ENCODE results near the gene MDM2. TPM values are rescaled to one million over a fixed set of nuclear protein-coding genes. Genes with fewer than 3 reads are reported as not detected.

The MDM2 gene
- total RNA-seq, 3 donors from 2014 or later, result 74.7 to 92.1 (median 91.3) TPM

DNA sequence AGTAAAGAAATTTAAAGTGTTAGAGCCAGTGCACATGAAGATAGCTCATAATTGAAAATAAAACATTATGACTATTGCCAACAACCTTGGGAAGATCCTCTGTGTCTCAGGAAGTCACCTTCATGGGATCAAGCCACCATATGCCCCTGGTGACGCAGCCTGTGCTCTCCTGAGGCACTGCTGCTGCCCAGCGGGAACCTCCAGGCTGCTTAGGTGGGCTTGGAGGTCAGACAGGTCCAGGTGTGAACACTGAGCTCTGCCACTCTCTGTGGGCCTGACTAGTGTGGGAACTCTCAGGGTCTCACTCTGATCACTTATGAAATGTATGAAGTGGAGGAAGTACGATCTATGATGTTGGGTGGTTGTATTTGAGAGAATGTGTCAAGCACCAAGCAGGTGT, 45.3 kb upstream of the MDM2 start:
- Histone ChIP-seq H3K36me3 (ENCODE audit: low read depth) (no peaks in the 10 kb centered on the region), H3K4me3 (no peak overlapping the region), H3K4me1 (ENCODE audit: low read depth) (no peaks in the 10 kb centered on the region), H3K9me3 (no peaks in the 10 kb centered on the region)
- intact Hi-C loops (cut with DNase I, micrococcal nuclease), result no loop called here
- ATAC-seq (no peak), DNase-seq (no peak)
- TF ChIP-seq, protein P1, sequence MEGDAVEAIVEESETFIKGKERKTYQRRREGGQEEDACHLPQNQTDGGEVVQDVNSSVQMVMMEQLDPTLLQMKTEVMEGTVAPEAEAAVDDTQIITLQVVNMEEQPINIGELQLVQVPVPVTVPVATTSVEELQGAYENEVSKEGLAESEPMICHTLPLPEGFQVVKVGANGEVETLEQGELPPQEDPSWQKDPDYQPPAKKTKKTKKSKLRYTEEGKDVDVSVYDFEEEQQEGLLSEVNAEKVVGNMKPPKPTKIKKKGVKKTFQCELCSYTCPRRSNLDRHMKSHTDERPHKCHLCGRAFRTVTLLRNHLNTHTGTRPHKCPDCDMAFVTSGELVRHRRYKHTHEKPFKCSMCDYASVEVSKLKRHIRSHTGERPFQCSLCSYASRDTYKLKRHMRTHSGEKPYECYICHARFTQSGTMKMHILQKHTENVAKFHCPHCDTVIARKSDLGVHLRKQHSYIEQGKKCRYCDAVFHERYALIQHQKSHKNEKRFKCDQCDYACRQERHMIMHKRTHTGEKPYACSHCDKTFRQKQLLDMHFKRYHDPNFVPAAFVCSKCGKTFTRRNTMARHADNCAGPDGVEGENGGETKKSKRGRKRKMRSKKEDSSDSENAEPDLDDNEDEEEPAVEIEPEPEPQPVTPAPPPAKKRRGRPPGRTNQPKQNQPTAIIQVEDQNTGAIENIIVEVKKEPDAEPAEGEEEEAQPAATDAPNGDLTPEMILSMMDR (IDR thresholded peaks at IDR 0.05), result no peak

DNA sequence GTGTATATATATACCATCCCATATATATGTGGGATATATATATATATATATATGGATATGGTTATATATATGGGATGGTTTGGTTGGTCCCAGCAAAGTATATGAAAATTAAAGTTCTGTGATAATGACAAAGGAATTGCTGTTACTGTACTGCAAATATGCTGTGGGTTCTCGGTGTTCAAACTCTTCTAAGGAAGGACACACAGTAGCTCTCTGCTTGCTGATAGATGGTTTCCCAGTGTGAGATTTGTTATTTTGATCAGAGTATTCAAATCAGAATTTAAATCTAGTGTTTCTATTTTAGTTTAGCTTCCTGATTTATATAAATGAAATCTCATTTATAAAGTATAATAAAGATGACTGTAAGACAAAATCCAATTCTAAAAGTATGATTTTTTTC, 42.3 kb upstream of the MDM2 start:
- ATAC-seq (no peak), DNase-seq (no peak)
- no peaks in the 10 kb centered on the region for H3K9me3 ChIP-seq
- TF ChIP-seq, protein P1 (IDR thresholded peaks at IDR 0.05), result no peak
- intact Hi-C loops (cut with DNase I, micrococcal nuclease), result no loop called here
- no peaks in the 10 kb centered on the region for H3K4me1 ChIP-seq (ENCODE audit: low read depth)
- no peak overlapping the region for H3K4me3 ChIP-seq
- no peaks in the 10 kb centered on the region for H3K36me3 ChIP-seq (ENCODE audit: low read depth)

DNA sequence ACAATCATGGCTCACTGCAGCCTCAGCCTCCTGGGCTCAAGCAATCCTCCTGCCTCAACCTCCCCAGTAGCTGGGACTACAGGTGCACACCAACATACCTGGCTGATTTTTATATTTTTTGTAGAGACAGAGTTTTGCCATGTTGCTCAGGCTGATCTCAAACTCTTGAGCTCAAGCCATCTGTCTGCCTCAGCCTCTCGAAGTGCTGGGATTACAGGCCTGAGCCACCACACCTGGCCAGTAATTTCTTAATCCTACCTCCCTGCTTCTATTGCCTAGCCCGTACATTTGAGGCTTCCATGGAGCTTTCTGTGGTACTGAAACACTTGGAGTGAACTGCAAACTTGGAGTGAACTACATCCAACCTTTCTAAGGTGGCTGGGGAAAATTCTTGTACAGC, 41.3 kb upstream of the MDM2 start:
- no peaks in the 10 kb centered on the region for H3K4me1 ChIP-seq (ENCODE audit: low read depth)
- intact Hi-C loops (cut with DNase I, micrococcal nuclease), result no loop called here
- H3K4me3 ChIP-seq, result no peak overlapping the region
- no peaks in the 10 kb centered on the region for H3K36me3 ChIP-seq (ENCODE audit: low read depth)
- TF ChIP-seq, protein P1 (IDR thresholded peaks at IDR 0.05), result no peak
- DNase-seq (no peak), ATAC-seq (no peak)
- no peaks in the 10 kb centered on the region for H3K9me3 ChIP-seq

DNA sequence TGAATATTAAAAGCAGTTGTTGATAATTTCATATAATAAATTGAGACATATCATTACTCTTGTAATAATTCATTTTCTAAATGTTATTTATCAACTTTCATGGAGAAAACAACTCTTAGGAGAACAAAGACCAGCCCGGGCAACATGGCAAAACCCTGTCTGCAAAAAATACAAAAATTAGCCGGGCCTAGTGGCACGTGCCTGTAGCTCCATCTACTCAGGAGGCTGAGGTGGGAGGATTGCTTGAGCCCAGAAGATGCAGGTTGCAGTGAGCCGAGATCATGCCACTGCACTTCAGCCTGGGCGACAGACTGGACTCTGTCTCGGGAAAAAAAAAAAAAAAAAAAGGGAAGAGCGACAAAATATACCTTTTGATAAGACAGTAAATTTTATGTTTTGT, 40.8 kb upstream of the MDM2 start:
- intact Hi-C loops (cut with DNase I, micrococcal nuclease), result no loop called here
- TF ChIP-seq, protein P1 (IDR thresholded peaks at IDR 0.05), result no peak
- Histone ChIP-seq H3K9me3 (no peaks in the 10 kb centered on the region), H3K4me3 (no peak overlapping the region), H3K36me3 (ENCODE audit: low read depth) (no peaks in the 10 kb centered on the region), H3K4me1 (ENCODE audit: low read depth) (no peaks in the 10 kb centered on the region)
- ATAC-seq (no peak), DNase-seq (no peak)

DNA sequence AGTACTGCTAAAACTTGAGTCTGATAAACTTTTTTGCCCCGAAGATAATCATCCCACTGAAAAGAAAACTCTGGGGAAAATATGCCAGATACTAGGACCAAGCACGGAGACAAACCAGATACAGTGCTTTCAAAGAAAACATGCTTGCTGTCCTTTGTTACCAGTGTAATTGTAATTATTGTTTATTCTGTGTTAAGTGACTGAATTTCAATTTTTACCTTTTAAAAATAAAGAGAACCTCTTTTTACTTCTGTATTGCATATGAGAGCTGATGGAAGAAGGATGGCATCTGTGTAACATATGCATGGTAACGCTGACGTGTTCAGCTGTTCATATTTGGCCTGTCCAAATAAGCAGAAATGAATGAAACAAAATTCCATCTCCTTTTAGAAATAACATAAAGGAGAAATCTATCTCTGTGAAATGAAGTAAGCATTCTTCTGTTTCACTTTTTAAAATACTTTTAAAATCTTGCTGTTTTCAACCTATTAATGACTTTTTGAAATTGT, 39.5 kb upstream of the MDM2 start:
- Histone ChIP-seq H3K9me3 (no peaks in the 10 kb centered on the region), H3K4me1 (ENCODE audit: low read depth) (no peaks in the 10 kb centered on the region), H3K36me3 (ENCODE audit: low read depth) (no peaks in the 10 kb centered on the region), H3K4me3 (no peak overlapping the region)
- intact Hi-C loops (cut with DNase I, micrococcal nuclease), result no loop called here
- no peak for DNase-seq
- TF ChIP-seq, protein P1 (IDR thresholded peaks at IDR 0.05), result no peak
- ATAC-seq, result no peak

DNA sequence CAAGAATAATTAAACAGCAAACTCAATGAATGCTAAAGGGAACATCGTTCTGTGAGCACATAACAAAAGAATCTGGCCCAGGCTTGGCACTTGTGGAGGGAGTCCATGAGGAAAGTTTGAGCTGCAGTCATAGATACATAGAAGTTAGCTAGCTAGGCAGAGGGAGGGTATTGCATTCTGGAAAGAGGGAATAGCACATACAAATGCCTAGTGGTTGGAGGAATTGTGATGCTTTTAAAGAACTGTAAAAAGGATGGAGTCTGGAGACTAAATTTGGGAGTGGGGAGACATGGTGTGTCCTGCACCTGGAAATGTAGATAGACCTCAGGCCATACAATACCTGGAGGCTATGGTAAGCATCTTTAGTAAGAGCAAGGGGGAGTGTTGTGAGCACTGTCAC, 38.0 kb upstream of the MDM2 start:
- Histone ChIP-seq H3K4me3 (no peak overlapping the region), H3K9me3 (no peaks in the 10 kb centered on the region), H3K4me1 (ENCODE audit: low read depth) (no peaks in the 10 kb centered on the region), H3K36me3 (ENCODE audit: low read depth) (no peaks in the 10 kb centered on the region)
- TF ChIP-seq, protein P1 (IDR thresholded peaks at IDR 0.05), result no peak
- DNase-seq (no peak), ATAC-seq (no peak)
- intact Hi-C loops (cut with DNase I, micrococcal nuclease), result no loop called here
